NB4 (cell line): ENCODE results near the gene DUOXA2.

Source experiments
- POLR2A ChIP-seq: IDR thresholded peaks from 2 replicates; pipeline ENCODE4 v1.6.1; 2011; ENCODE audit warnings: mild to moderate bottlenecking; ENCODE audit not compliant: insufficient read length; ENCODE audit errors: extremely low read depth
- TF ChIP-seq, protein P1 (sequence below): IDR thresholded peaks from one replicate; pipeline ENCODE4 v1.5.1; 2012; ENCODE audit warnings: low read depth, low read length
- TF ChIP-seq, protein P2 (sequence below): IDR thresholded peaks from 2 replicates; pipeline ENCODE4 v1.6.1; 2011; ENCODE audit warnings: low read depth, low read length

GRCh38 chr15:45106002-45106790, 7.9 kb upstream of the DUOXA2 start:
- TF ChIP-seq, protein P1, sequence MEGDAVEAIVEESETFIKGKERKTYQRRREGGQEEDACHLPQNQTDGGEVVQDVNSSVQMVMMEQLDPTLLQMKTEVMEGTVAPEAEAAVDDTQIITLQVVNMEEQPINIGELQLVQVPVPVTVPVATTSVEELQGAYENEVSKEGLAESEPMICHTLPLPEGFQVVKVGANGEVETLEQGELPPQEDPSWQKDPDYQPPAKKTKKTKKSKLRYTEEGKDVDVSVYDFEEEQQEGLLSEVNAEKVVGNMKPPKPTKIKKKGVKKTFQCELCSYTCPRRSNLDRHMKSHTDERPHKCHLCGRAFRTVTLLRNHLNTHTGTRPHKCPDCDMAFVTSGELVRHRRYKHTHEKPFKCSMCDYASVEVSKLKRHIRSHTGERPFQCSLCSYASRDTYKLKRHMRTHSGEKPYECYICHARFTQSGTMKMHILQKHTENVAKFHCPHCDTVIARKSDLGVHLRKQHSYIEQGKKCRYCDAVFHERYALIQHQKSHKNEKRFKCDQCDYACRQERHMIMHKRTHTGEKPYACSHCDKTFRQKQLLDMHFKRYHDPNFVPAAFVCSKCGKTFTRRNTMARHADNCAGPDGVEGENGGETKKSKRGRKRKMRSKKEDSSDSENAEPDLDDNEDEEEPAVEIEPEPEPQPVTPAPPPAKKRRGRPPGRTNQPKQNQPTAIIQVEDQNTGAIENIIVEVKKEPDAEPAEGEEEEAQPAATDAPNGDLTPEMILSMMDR: no peak
- no peak for TF ChIP-seq POLR2A
- TF ChIP-seq, protein P2, sequence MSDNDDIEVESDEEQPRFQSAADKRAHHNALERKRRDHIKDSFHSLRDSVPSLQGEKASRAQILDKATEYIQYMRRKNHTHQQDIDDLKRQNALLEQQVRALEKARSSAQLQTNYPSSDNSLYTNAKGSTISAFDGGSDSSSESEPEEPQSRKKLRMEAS: no peak
